K562 (cell line): ENCODE results near the gene LHPP. TPM values are rescaled to one million over a fixed set of nuclear protein-coding genes. Genes with fewer than 3 reads are reported as not detected.

Source experiments
- MGA ChIP-seq: fragments of 450-650 bp; IDR thresholded peaks from 2 replicates; pipeline ENCODE4 v1.6.1; 2016; ENCODE audit warnings: mild to moderate bottlenecking, moderate library complexity
- RUNX1 ChIP-seq: sonication (generic); IDR thresholded peaks from 2 replicates; pipeline ENCODE4 v1.6.1; 2016; ENCODE audit warnings: antibody characterized with exemption, low read depth
- polyA plus RNA-seq, 8 experiments: library from polyadenylated mRNA; depleted of rRNA in 4 of 8; stranded (reverse) in 5 of 8; unstranded in 3 of 8; fragments of >200 nt; fragmentation: Nextera tagmentation in 2 of 8; fragmentation: Illumina TruSeq in 1 of 8; extraction: Ambion mirVana in 2 of 8; extraction: Trizol in 1 of 8; gene quantifications; 2 replicates each; pipeline versions ENCODE4 v1.2.1 to v1.2.3, GENCODE V29; 2011 to 2014; ENCODE audit warnings: inconsistent platforms in 1 of 8, missing spikeins in 1 of 8
- total RNA-seq, 7 experiments: library from RNA; depleted of rRNA in 6 of 7; stranded (reverse); fragments of >200 nt in 6 of 7; fragmentation: Illumina TruSeq in 2 of 7; extraction: Trizol in 2 of 7; gene quantifications; 2 replicates each; pipeline versions ENCODE4 v1.2.1 to v1.2.3, GENCODE V29; 2011 to 2021; ENCODE audit warnings: low replicate concordance in 1 of 7

The LHPP gene
- total and polyA plus RNA-seq, 9 of the 15 experiments (the other 6 are each of a cell fraction or from before 2014, with no cell fraction given), result 0.34 to 7.4 (median 3.0) TPM

- no peak for TF ChIP-seq MGA
- TF ChIP-seq RUNX1, result no peak
These were observed 130.5 kb downstream of the LHPP start (continued) for GRCh38 chr10:124592101-124592500.
